MM.1S (cell line): ENCODE measurements around the gene ZFHX3.

ENCODE experiments used
- DNase-seq: peaks from one replicate; pipeline ENCODE4 v3.0.0-alpha.2; 2015
- H2AFZ ChIP-seq: fragments of 300-600 bp; sonication (generic); 2 replicates; pipeline ENCODE4 v1.6.0; 2016; ENCODE audit warnings: antibody characterized with exemption, low read length
- H3F3A ChIP-seq: fragments of 300-600 bp; sonication (generic); 2 replicates; pipeline ENCODE4 v1.6.1; 2016; ENCODE audit warnings: mild to moderate bottlenecking, antibody characterized with exemption, low read length, moderate library complexity, mixed read lengths; ENCODE audit not compliant: insufficient read depth
- H3K27ac ChIP-seq: fragments of 300-600 bp; sonication (generic); 2 replicates; pipeline ENCODE4 v1.5.1; 2016; ENCODE audit warnings: mild to moderate bottlenecking, low read length
- H3K27me3 ChIP-seq: fragments of 300-600 bp; sonication (generic); replicated peaks from 2 replicates; pipeline ENCODE4 v1.6.0; 2016; ENCODE audit warnings: low read length; ENCODE audit not compliant: insufficient read depth
- H3K36me3 ChIP-seq: fragments of 300-600 bp; sonication (generic); replicated peaks from 2 replicates; pipeline ENCODE4 v1.6.1; 2016; ENCODE audit warnings: mild to moderate bottlenecking, low read length, mixed read lengths; ENCODE audit not compliant: insufficient read depth
- H3K4me1 ChIP-seq: fragments of 300-600 bp; sonication (generic); 2 replicates; pipeline ENCODE4 v1.6.1; 2016; ENCODE audit warnings: low read length, mixed read lengths
- H3K4me2 ChIP-seq: fragments of 300-600 bp; sonication (generic); 2 replicates; pipeline ENCODE4 v1.6.0; 2016; ENCODE audit warnings: low read depth, low read length
- H3K4me3 ChIP-seq: fragments of 300-600 bp; sonication (generic); 2 replicates; pipeline ENCODE4 v1.5.1; 2016; ENCODE audit warnings: low read length, mixed read lengths
- H3K79me2 ChIP-seq: fragments of 300-600 bp; sonication (generic); 2 replicates; pipeline ENCODE4 v1.6.1; 2016; ENCODE audit warnings: mixed run types, low read length, mixed read lengths
- H3K9ac ChIP-seq: fragments of 300-600 bp; sonication (generic); 2 replicates; pipeline ENCODE4 v1.6.1; 2016; ENCODE audit warnings: low read length, mixed read lengths
- H3K9me2 ChIP-seq: fragments of 300-600 bp; sonication (generic); replicated peaks from 2 replicates; pipeline ENCODE4 v1.6.1; 2016; ENCODE audit warnings: mild to moderate bottlenecking, low read length, mixed read lengths; ENCODE audit not compliant: insufficient read depth
- H3K9me3 ChIP-seq: fragments of 300-600 bp; sonication (generic); replicated peaks from 2 replicates; pipeline ENCODE4 v1.6.1; 2016; ENCODE audit warnings: mild to moderate bottlenecking, low read length, mixed read lengths; ENCODE audit not compliant: insufficient read depth
- H4K20me1 ChIP-seq: fragments of 300-600 bp; sonication (generic); 2 replicates; pipeline ENCODE4 v1.6.1; 2016; ENCODE audit warnings: mild to moderate bottlenecking, low read length, moderate library complexity, mixed read lengths; ENCODE audit not compliant: insufficient read depth
- CTCF ChIP-seq: fragments of 300-600 bp; sonication (generic); IDR thresholded peaks from 2 replicates; pipeline ENCODE4 v1.5.1; 2016; ENCODE audit warnings: antibody characterized with exemption, low read length, mixed read lengths
- EZH2 ChIP-seq: fragments of 300-600 bp; sonication (generic); optimal IDR thresholded peaks from 2 replicates; pipeline ENCODE3; 2017; ENCODE audit warnings: low read depth, mild to moderate bottlenecking, antibody characterized with exemption, low read length, mixed read lengths
- EZH2phosphoT487 ChIP-seq: fragments of 300-600 bp; sonication (generic); IDR thresholded peaks from 2 replicates; pipeline ENCODE4 v1.6.1; 2018; ENCODE audit warnings: antibody characterized with exemption, low read length

ZFHX3 gene

GRCh38 chr16:72853575-72854266 lies 194.2 kb downstream of the ZFHX3 start:
- DNase-seq: no peak
- Histone ChIP-seq H3F3A (no peaks in the 10 kb centered on the region), H3K79me2 (no peaks in the 10 kb centered on the region), H3K9me2 (no peaks in the 10 kb centered on the region), H3K36me3 (no peaks in the 10 kb centered on the region), H3K27me3 (no peaks in the 10 kb centered on the region), H3K27ac (no peak overlapping the region), H3K9me3 (no peaks in the 10 kb centered on the region), H3K4me1 (no peaks in the 10 kb centered on the region), H3K4me2 (no peak overlapping the region), H3K4me3 (no peak overlapping the region), H3K9ac (no peak overlapping the region), H4K20me1 (no peaks in the 10 kb centered on the region), H2AFZ (no peak overlapping the region)
- TF ChIP-seq CTCF (no peak), EZH2phosphoT487 (no peak), EZH2 (no peak)

- Histone ChIP-seq H3K4me2 (no peak overlapping the region), H3K27ac (no peak overlapping the region), H3K27me3 (no peaks in the 10 kb centered on the region), H3K4me3 (no peak overlapping the region), H3K9me2 (no peaks in the 10 kb centered on the region), H3K79me2 (no peaks in the 10 kb centered on the region), H3K9me3 (no peaks in the 10 kb centered on the region), H4K20me1 (no peaks in the 10 kb centered on the region), H3F3A (no peaks in the 10 kb centered on the region), H3K9ac (no peak overlapping the region), H3K36me3 (no peaks in the 10 kb centered on the region), H3K4me1 (no peaks in the 10 kb centered on the region), H2AFZ (no peak overlapping the region)
- TF ChIP-seq EZH2phosphoT487 (no peak), EZH2 (no peak), CTCF (no peak)
- DNase-seq: no peak
Observed at GRCh38 chr16:72852421-72852820, 195.5 kb downstream of the ZFHX3 start.

- no peak for TF ChIP-seq CTCF
- TF ChIP-seq EZH2: no peak
- no peak for TF ChIP-seq EZH2phosphoT487
- no peaks in the 10 kb centered on the region for H3K9me2 ChIP-seq
- H3K4me1 ChIP-seq: no peaks in the 10 kb centered on the region
- no peak for DNase-seq
- H3K9ac ChIP-seq: no peak overlapping the region
- H3F3A ChIP-seq: no peaks in the 10 kb centered on the region
- no peak overlapping the region for H2AFZ ChIP-seq
- no peaks in the 10 kb centered on the region for H3K27me3 ChIP-seq
- no peak overlapping the region for H3K4me2 ChIP-seq
- no peak overlapping the region for H3K27ac ChIP-seq
- H3K9me3 ChIP-seq: no peaks in the 10 kb centered on the region
- H3K4me3 ChIP-seq: no peak overlapping the region
- no peaks in the 10 kb centered on the region for H3K36me3 ChIP-seq
- H3K79me2 ChIP-seq: no peaks in the 10 kb centered on the region
- no peaks in the 10 kb centered on the region for H4K20me1 ChIP-seq
Observed at GRCh38 chr16:72850853-72851252, 197.1 kb downstream of the ZFHX3 start.
